Esophagus squamous epithelium (tissue), 4 donors: ENCODE results near the gene ATP9B.

Source experiments
- POLR2A ChIP-seq, 4 donors: fragments of 450-650 bp; IDR thresholded peaks; one replicate each; pipeline ENCODE4 v1.6.1; 2017; ENCODE audit warnings: antibody characterized with exemption in 4 of 4, mild to moderate bottlenecking in 4 of 4, moderate library complexity in 3 of 4
- TF ChIP-seq, protein P1 (sequence below), 6 experiments: fragments of 450-650 bp in 4 of 6; fragments of 200-600 bp in 2 of 6; sonication (generic) in 2 of 6; IDR thresholded peaks; one replicate each; pipeline ENCODE4 v1.5.1; 2016 to 2019; ENCODE audit warnings: antibody characterized with exemption in 6 of 6, mild to moderate bottlenecking in 4 of 6, moderate library complexity in 4 of 6

DNA sequence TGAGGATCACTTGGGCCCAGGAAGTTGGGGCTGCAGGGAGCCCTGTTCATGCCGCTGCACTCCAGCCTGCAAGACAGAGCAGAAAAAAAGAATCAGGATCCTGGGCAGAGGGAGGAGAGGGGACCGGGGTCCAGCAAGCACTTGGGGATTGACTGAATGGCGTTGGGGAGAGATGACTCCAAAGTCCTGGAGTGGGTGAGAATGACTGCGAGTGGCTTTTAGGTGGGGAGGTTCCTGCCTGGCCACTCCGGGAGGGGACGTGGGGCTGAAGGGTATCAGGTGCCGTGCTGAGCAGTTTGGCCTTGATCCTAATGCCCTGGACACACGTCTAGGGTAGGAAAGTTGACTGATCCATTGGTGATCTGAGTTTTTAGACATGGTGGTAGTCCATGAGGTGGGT is 323.0 kb downstream of the ATP9B start:
- TF ChIP-seq, protein P1, sequence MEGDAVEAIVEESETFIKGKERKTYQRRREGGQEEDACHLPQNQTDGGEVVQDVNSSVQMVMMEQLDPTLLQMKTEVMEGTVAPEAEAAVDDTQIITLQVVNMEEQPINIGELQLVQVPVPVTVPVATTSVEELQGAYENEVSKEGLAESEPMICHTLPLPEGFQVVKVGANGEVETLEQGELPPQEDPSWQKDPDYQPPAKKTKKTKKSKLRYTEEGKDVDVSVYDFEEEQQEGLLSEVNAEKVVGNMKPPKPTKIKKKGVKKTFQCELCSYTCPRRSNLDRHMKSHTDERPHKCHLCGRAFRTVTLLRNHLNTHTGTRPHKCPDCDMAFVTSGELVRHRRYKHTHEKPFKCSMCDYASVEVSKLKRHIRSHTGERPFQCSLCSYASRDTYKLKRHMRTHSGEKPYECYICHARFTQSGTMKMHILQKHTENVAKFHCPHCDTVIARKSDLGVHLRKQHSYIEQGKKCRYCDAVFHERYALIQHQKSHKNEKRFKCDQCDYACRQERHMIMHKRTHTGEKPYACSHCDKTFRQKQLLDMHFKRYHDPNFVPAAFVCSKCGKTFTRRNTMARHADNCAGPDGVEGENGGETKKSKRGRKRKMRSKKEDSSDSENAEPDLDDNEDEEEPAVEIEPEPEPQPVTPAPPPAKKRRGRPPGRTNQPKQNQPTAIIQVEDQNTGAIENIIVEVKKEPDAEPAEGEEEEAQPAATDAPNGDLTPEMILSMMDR (IDR thresholded peaks at IDR 0.05) = no peak
- TF ChIP-seq POLR2A (IDR thresholded peaks at IDR 0.05) = no peak
